Measurements from ENCODE around the gene CCER1. TPM values are rescaled to one million over a fixed set of nuclear protein-coding genes. Genes with fewer than 3 reads are reported as not detected.

CCER1 gene
- total and polyA plus RNA-seq, 9 of the 15 experiments (the other 6 are each of a cell fraction or from before 2014, with no cell fraction given) = not detected

GRCh38 chr12:90922145-90922627 lies 32.8 kb downstream of the CCER1 start (continued):
- TF ChIP-seq POLR2H (tag; IDR thresholded peaks at IDR 0.05; ENCODE audit: low read depth) (no peak), EGR1 (conservative IDR thresholded peaks at IDR 0.05) (no peak), ZNF324 (CRISPR knock-in tag; IDR thresholded peaks at IDR 0.05) (no peak), ETS2 (tag; IDR thresholded peaks at IDR 0.05; ENCODE audit: borderline replicate concordance, poor library complexity, severe bottlenecking) (no peak)
- TF ChIP-seq, protein P1, sequence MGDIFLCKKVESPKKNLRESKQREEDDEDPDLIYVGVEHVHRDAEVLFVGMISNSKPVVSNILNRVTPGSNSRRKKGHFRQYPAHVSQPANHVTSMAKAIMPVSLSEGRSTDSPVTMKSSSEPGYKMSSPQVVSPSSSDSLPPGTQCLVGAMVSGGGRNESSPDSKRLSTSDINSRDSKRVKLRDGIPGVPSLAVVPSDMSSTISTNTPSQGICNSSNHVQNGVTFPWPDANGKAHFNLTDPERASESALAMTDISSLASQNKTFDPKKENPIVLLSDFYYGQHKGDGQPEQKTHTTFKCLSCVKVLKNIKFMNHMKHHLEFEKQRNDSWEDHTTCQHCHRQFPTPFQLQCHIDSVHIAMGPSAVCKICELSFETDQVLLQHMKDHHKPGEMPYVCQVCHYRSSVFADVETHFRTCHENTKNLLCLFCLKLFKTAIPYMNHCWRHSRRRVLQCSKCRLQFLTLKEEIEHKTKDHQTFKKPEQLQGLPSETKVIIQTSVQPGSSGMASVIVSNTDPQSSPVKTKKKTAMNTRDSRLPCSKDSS (IDR thresholded peaks at IDR 0.05; ENCODE audit: low read depth, partially characterized antibody) = no peak

- 0% methylated on average over 1 of the region's 1 CpG for WGBS (ENCODE audit: insufficient coverage, low coverage, missing lambda C conversion rate)
- in situ Hi-C loops (cut with MboI) = no loop called here
- POLR2A ChIA-PET = no interaction called here
- H2AFZ ChIP-seq (ENCODE audit: low read depth, low read length) = no peak overlapping the region
- no peaks in the 10 kb centered on the region for H3K4me1 ChIP-seq (replicated peaks in 1 of 2; ENCODE audit: control insufficient read depth in 2 of 2, insufficient read depth in 2 of 2, low read length in 2 of 2)
- CTCF ChIA-PET (ENCODE audit: low intra/inter-chr PET ratio) = no interaction called here
- no peaks in the 10 kb centered on the region for H3K9me1 ChIP-seq (ENCODE audit: control insufficient read depth, insufficient read depth, low read length)
- DNase-seq (ENCODE audit: extremely low read depth in 1 of 4, low spot score in 3 of 4) (no peak), ATAC-seq (no peak), FAIRE-seq (no peak)
- no peak overlapping the region for H3K9ac ChIP-seq (ENCODE audit: insufficient read depth in 1 of 2, low read depth in 2 of 2, low read length in 2 of 2)
- no peaks in the 10 kb centered on the region for H3K27me3 ChIP-seq (ENCODE audit: control insufficient read depth in 2 of 2, insufficient read depth in 2 of 2, low read length in 2 of 2)
- H3K4me2 ChIP-seq (ENCODE audit: insufficient read depth, low read length) = no peak overlapping the region
- no peaks in the 10 kb centered on the region for H3K36me3 ChIP-seq (ENCODE audit: control insufficient read depth, insufficient read depth, low read length)
- intact Hi-C loops (cut with micrococcal nuclease) = no loop called here
- no peaks in the 10 kb centered on the region for H4K20me1 ChIP-seq (replicated peaks; ENCODE audit: control insufficient read depth, insufficient read depth, low read length)
- no peaks in the 10 kb centered on the region for H3K9me3 ChIP-seq (replicated peaks; ENCODE audit: control insufficient read depth, insufficient read depth, low read depth, low read length)
- H3K27ac ChIP-seq (ENCODE audit: extremely low read depth, low read depth, low read length) = no peak overlapping the region
- no peaks in the 10 kb centered on the region for H3K79me2 ChIP-seq (ENCODE audit: control insufficient read depth, insufficient read depth, low read length)
- TF ChIP-seq FOXP1 (CRISPR knock-in tag; IDR thresholded peaks at IDR 0.05) = no peak
- no peak for TF ChIP-seq TCF7 (IDR thresholded peaks at IDR 0.05; ENCODE audit: borderline replicate concordance)
- TF ChIP-seq ETS2 (tag; IDR thresholded peaks at IDR 0.05; ENCODE audit: borderline replicate concordance, poor library complexity, severe bottlenecking) = no peak
- no peak for TF ChIP-seq MGA (IDR thresholded peaks at IDR 0.05)
- BruUV-seq (replicated peaks) = no TSS peak
- no peak overlapping the region for H3K4me3 ChIP-seq
Measured at GRCh38 chr12:90921536-90921935, 33.4 kb downstream of the CCER1 start.

Data from K562 (cell line).